Nephron progenitor cell (in vitro differentiated cells): ENCODE results near the gene FASTKD2.
A peak's percentile ranks its signal among the peaks of the same experiment; 100 is the strongest.

Experiments used
- DNase-seq: peaks from one replicate; pipeline ENCODE4 v3.0.0; 2021
- H3K27ac Mint-ChIP-seq: 2 replicates; pipeline ENCODE4 v1.8.0; 2021; ENCODE audit warnings: mild to moderate bottlenecking, moderate library complexity, mixed read lengths
- H3K27me3 Mint-ChIP-seq: 2 replicates; pipeline ENCODE4 v1.8.0; 2021; ENCODE audit warnings: mild to moderate bottlenecking, low read depth, mixed read lengths; ENCODE audit not compliant: poor library complexity
- H3K36me3 Mint-ChIP-seq: 2 replicates; pipeline ENCODE4 v1.8.0; 2021; ENCODE audit warnings: low read depth, mixed read lengths
- H3K4me1 Mint-ChIP-seq: 2 replicates; pipeline ENCODE4 v1.8.0; 2021; ENCODE audit warnings: mixed read lengths
- H3K4me3 Mint-ChIP-seq: 2 replicates; pipeline ENCODE4 v1.8.0; 2021; ENCODE audit warnings: mild to moderate bottlenecking, moderate library complexity, mixed read lengths
- H3K9me3 Mint-ChIP-seq: 2 replicates; pipeline ENCODE4 v1.8.0; 2021; ENCODE audit warnings: mild to moderate bottlenecking, moderate library complexity, mixed read lengths
- TF ChIP-seq, protein P1 (sequence below): fragments of 200-600 bp; sonication (generic); IDR thresholded peaks from 2 replicates; pipeline ENCODE4 v1.5.0; 2021; ENCODE audit warnings: antibody characterized with exemption

The FASTKD2 gene

GRCh38 chr2:206727287-206727686, 38.1 kb upstream of the FASTKD2 start:
- Mint-ChIP-seq H3K27ac (no peak overlapping the region), H3K27me3 (peaks cover 19% of the 10 kb centered on the region), H3K9me3 (peaks cover 5% of the 10 kb centered on the region), H3K4me1 (no peaks in the 10 kb centered on the region), H3K36me3 (no peaks in the 10 kb centered on the region), H3K4me3 (no peak overlapping the region)
- TF ChIP-seq, protein P1, sequence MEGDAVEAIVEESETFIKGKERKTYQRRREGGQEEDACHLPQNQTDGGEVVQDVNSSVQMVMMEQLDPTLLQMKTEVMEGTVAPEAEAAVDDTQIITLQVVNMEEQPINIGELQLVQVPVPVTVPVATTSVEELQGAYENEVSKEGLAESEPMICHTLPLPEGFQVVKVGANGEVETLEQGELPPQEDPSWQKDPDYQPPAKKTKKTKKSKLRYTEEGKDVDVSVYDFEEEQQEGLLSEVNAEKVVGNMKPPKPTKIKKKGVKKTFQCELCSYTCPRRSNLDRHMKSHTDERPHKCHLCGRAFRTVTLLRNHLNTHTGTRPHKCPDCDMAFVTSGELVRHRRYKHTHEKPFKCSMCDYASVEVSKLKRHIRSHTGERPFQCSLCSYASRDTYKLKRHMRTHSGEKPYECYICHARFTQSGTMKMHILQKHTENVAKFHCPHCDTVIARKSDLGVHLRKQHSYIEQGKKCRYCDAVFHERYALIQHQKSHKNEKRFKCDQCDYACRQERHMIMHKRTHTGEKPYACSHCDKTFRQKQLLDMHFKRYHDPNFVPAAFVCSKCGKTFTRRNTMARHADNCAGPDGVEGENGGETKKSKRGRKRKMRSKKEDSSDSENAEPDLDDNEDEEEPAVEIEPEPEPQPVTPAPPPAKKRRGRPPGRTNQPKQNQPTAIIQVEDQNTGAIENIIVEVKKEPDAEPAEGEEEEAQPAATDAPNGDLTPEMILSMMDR = no peak
- no peak for DNase-seq

GRCh38 chr2:206728277-206729199, 36.9 kb upstream of the FASTKD2 start:
- Mint-ChIP-seq H3K4me1 (no peaks in the 10 kb centered on the region), H3K36me3 (no peaks in the 10 kb centered on the region), H3K4me3 (no peak overlapping the region), H3K27me3 (peaks cover 19% of the 10 kb centered on the region), H3K27ac (no peak overlapping the region), H3K9me3 (peaks cover 4% of the 10 kb centered on the region)
- TF ChIP-seq, protein P1 = no peak
- DNase-seq = no peak

DNA sequence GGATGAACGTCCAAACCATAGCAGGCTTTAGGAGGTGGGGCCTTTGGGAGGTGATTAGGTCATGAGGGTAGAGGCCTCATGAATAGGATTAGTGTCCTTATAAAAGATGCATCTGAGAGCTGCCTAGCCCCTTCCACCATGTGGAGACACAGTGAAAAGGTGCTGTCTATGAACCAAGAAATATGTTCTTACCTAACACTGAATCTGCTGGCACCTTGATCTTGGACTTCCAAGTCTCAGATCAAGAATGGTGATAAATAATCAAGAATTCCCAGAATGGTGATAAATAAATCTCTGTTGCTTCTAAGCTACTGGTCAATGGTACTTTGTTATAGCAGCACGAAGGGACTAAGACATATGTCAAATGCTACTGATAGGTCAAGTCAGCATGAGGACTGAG, 32.1 kb upstream of the FASTKD2 start:
- Mint-ChIP-seq H3K36me3 (no peaks in the 10 kb centered on the region), H3K9me3 (peaks cover 4% of the 10 kb centered on the region), H3K4me3 (no peak overlapping the region), H3K27me3 (peaks cover 15% of the 10 kb centered on the region), H3K27ac (no peak overlapping the region), H3K4me1 (no peaks in the 10 kb centered on the region)
- TF ChIP-seq, protein P1 = no peak
- no peak for DNase-seq

GRCh38 chr2:206736935-206737334, 28.5 kb upstream of the FASTKD2 start:
- H3K36me3 Mint-ChIP-seq = no peaks in the 10 kb centered on the region
- H3K4me1 Mint-ChIP-seq = peaks cover 9% of the 10 kb centered on the region
- TF ChIP-seq, protein P1 = no peak
- no peak for DNase-seq
- peaks cover 11% of the 10 kb centered on the region for H3K27me3 Mint-ChIP-seq
- H3K9me3 Mint-ChIP-seq = no peaks in the 10 kb centered on the region
- no peak overlapping the region for H3K27ac Mint-ChIP-seq
- no peak overlapping the region for H3K4me3 Mint-ChIP-seq

DNA sequence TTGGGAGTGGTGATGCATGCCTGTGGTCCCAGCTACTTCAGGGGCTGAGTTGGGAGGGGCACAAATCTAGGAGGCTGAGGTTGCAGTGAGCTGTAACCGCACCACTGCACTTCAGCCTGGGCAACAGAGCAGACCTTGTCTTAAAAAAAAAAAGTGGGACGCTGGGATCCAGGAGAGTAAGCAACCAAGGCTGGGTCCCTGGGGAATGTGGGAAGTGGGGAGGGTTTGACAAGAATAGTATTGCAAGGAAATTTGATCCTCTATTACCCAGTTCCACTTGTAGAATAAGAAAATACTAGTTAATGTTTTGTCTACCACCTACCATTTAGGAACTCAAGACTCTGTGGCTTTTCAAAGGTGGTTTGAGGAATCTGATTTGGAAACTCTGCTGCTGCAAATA, 26.1 kb upstream of the FASTKD2 start:
- H3K27ac Mint-ChIP-seq = no peak overlapping the region
- DNase-seq = peak; percentile 33
- no peak overlapping the region for H3K4me3 Mint-ChIP-seq
- no peaks in the 10 kb centered on the region for H3K36me3 Mint-ChIP-seq
- H3K4me1 Mint-ChIP-seq = peaks cover 9% of the 10 kb centered on the region
- TF ChIP-seq, protein P1 = no peak
- H3K9me3 Mint-ChIP-seq = no peaks in the 10 kb centered on the region
- peaks cover 8% of the 10 kb centered on the region for H3K27me3 Mint-ChIP-seq

DNA sequence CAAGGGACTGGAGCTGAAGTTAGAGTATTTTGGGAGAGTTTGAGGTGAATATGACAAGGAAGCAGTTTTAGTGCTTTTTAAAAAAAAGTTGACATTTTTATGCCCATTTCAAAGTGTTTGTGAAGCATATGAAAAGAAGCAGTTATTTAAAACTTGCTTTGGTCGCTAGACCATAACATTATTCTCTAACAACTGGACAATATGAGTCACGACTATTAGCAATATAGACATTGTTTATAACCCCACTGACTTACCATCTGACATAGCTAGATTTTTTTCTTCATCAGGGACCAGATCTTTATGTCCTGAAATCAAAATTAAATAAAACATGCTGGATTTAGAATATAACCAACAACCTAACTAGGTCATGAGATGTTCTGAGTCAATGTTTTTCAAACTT, 24.6 kb upstream of the FASTKD2 start:
- Mint-ChIP-seq H3K4me3 (no peak overlapping the region), H3K36me3 (no peaks in the 10 kb centered on the region), H3K4me1 (peaks cover 9% of the 10 kb centered on the region), H3K9me3 (no peaks in the 10 kb centered on the region), H3K27ac (no peak overlapping the region), H3K27me3 (peaks cover 8% of the 10 kb centered on the region)
- DNase-seq = no peak
- TF ChIP-seq, protein P1 = no peak
